Epidermal melanocyte (primary cell): ENCODE measurements around the gene FHDC1.

Experiments
- DNase-seq: peaks from one replicate; pipeline ENCODE4 v3.0.0; 2011; ENCODE audit warnings: low spot score; ENCODE audit not compliant: insufficient read length

FHDC1 gene

DNA sequence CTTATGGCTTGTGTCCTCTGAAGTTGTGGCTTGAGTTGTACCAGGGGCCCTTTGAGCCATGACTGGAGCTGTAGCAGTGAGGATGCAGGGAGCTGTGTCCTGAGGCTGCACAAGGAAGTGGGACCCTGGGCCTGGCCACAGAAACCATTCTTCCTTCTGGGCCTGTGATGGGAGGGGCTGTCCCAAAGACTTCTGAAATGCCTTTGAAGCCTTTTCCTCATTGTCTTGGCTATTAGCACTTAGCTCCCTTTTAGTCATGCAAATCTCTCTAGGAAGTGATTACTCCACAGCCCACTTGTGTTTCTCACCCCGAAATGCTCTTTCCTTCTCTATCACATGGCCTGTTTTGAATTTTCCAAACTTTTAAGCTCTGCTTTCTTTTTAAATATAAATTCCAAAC is 92.4 kb downstream of the FHDC1 start:
- no peak for DNase-seq
